ENCODE data around the gene GRHL1. TPM values are rescaled to one million over a fixed set of nuclear protein-coding genes. Genes with fewer than 3 reads are reported as not detected.

Gene GRHL1
- total and polyA plus RNA-seq, 2 donors (not counting 1 experiment from before 2014, with no cell fraction given) = 0.25 to 0.76 TPM

DNA sequence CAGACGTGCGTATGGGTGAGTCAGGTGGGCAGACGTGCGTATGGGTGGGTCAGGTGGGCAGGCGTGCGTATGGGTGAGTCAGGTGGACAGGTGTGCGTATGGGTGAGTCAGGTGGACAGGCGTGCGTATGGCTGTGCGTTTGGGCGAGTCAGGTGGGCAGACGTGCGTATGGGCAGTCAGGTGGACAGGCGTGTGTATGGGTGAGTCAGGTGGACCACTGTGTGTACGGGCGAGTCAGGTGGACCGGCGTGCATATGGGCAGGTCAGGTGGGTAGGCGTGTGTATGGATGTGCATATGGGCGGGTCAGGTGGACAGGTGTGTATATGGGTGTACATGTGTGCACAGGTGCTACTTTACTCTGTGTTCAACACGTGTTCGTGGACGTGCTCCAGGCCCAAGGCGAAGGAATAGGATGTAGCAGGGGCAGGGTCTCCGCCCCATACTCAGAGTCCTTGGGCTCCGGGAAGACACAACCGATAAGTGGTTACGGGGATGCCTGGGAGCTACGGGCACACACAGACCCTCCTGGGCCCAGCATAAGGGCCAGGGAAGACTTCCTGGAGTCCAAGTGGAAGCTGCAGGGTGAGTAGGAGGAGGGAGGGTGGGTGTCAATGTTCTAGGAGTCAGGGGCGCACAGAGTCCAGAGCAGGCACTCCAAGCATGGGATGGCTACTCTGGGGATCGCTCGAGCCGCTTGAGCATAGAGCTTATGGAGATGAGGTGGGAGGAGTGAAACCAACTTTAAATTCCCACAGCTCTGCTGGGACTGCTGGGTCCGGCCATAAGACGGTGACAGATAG, 64.7 kb downstream of the GRHL1 start:
- no peak overlapping the region for H3K4me3 ChIP-seq (ENCODE audit: control extremely low read depth in 1 of 5, extremely low read depth in 1 of 5, insufficient read depth in 1 of 5, low read depth in 2 of 5, low read length in 4 of 5)
- ATAC-seq (ENCODE audit: low read depth) (no peak), DNase-seq (no peak)
- 96% methylated on average over 31 of the region's 35 CpGs for WGBS (ENCODE audit: insufficient coverage)
- no peaks in the 10 kb centered on the region for H3K36me3 ChIP-seq (replicated peaks in 1 of 2; ENCODE audit: control extremely low read depth in 1 of 2, control insufficient read depth in 1 of 2, extremely low read depth in 1 of 2, insufficient read depth in 2 of 2, low read length in 1 of 2)
- no peaks in the 10 kb centered on the region for H4K20me1 ChIP-seq (ENCODE audit: control insufficient read depth, insufficient read depth, low read length, poor library complexity, severe bottlenecking)
- H3K4me1 Mint-ChIP-seq = no peaks in the 10 kb centered on the region
- no peak overlapping the region for H3K4me3 Mint-ChIP-seq
- H3K9me3 ChIP-seq (ENCODE audit: control extremely low read depth in 1 of 3, control insufficient read depth in 2 of 3, insufficient read depth in 1 of 3, low read length in 2 of 3) = peaks cover 0 to 20% (median 0%) of the 10 kb centered on the region in 3 donors
- no peak overlapping the region for H2AFZ ChIP-seq (ENCODE audit: insufficient read depth, low read depth, low read length, poor library complexity, severe bottlenecking)
- H3K27ac Mint-ChIP-seq = no peak overlapping the region
- no peak overlapping the region for H3K4me2 ChIP-seq (replicated peaks; ENCODE audit: low read depth, low read length, poor library complexity, severe bottlenecking)
- H3K27me3 Mint-ChIP-seq = peaks cover 14% of the 10 kb centered on the region
- TF ChIP-seq, protein P1, sequence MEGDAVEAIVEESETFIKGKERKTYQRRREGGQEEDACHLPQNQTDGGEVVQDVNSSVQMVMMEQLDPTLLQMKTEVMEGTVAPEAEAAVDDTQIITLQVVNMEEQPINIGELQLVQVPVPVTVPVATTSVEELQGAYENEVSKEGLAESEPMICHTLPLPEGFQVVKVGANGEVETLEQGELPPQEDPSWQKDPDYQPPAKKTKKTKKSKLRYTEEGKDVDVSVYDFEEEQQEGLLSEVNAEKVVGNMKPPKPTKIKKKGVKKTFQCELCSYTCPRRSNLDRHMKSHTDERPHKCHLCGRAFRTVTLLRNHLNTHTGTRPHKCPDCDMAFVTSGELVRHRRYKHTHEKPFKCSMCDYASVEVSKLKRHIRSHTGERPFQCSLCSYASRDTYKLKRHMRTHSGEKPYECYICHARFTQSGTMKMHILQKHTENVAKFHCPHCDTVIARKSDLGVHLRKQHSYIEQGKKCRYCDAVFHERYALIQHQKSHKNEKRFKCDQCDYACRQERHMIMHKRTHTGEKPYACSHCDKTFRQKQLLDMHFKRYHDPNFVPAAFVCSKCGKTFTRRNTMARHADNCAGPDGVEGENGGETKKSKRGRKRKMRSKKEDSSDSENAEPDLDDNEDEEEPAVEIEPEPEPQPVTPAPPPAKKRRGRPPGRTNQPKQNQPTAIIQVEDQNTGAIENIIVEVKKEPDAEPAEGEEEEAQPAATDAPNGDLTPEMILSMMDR (IDR thresholded peaks at IDR 0.05) = no peak
- no peak for TF ChIP-seq EZH2 (IDR thresholded peaks at IDR 0.05; ENCODE audit: borderline replicate concordance, insufficient read depth, low read depth, low read length, poor library complexity, severe bottlenecking)
- no peaks in the 10 kb centered on the region for H3K4me1 ChIP-seq (ENCODE audit: control insufficient read depth in 2 of 2, insufficient read depth in 2 of 2, low read length in 2 of 2)
- H3K9ac ChIP-seq (ENCODE audit: low read length) = no peak overlapping the region
- H3K27ac ChIP-seq (ENCODE audit: low read length in 2 of 2) = no peak overlapping the region
- POLR2A ChIA-PET = no interaction called here
- CTCF ChIA-PET = no interaction called here
- intact Hi-C loops (cut with micrococcal nuclease) = no loop called here
- peaks cover 2% of the 10 kb centered on the region for H3K9me3 Mint-ChIP-seq (ENCODE audit: insufficient read depth)
- no peaks in the 10 kb centered on the region for H3K79me2 ChIP-seq (ENCODE audit: control insufficient read depth, insufficient read depth, low read length)
- no peaks in the 10 kb centered on the region for H3K27me3 ChIP-seq (replicated peaks in 1 of 4; ENCODE audit: control extremely low read depth in 1 of 4, control insufficient read depth in 3 of 4, insufficient read depth in 4 of 4, low read length in 3 of 4)

DNA sequence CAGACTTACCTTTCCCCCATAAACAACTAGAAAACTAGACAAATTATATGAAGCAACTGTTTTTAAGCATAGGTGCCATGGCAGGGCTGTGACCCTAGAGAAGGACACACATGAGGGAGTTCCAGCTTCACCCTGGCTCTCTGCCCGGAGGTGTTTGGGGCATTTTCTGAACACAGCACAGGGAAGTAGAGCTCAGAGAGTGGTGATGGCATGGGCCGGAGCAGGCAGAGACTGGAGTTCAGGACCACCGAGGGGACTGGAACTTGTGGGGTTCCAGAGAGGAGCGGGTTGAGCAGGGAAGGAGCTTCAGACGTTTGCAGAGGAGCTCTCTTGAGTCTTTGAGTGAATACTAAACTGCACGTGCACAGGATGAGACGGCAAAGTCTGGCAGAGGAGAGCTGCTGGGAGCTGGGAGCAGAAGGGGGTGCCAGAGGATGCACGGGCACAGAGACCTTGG, 65.3 kb downstream of the GRHL1 start:
- 85% methylated on average over 5 of the region's 8 CpGs for WGBS (ENCODE audit: insufficient coverage)

More for the DNA sequence above, 65.3 kb downstream of the GRHL1 start:
- Histone ChIP-seq H2AFZ (ENCODE audit: insufficient read depth, low read depth, low read length, poor library complexity, severe bottlenecking) (no peak overlapping the region), H3K36me3 (replicated peaks in 1 of 2; ENCODE audit: control extremely low read depth in 1 of 2, control insufficient read depth in 1 of 2, extremely low read depth in 1 of 2, insufficient read depth in 2 of 2, low read length in 1 of 2) (no peaks in the 10 kb centered on the region), H3K4me3 (ENCODE audit: control extremely low read depth in 1 of 5, extremely low read depth in 1 of 5, insufficient read depth in 1 of 5, low read depth in 2 of 5, low read length in 4 of 5) (no peak overlapping the region), H3K4me2 (replicated peaks; ENCODE audit: low read depth, low read length, poor library complexity, severe bottlenecking) (no peak overlapping the region), H4K20me1 (ENCODE audit: control insufficient read depth, insufficient read depth, low read length, poor library complexity, severe bottlenecking) (no peaks in the 10 kb centered on the region), H3K79me2 (ENCODE audit: control insufficient read depth, insufficient read depth, low read length) (no peaks in the 10 kb centered on the region), H3K4me1 (ENCODE audit: control insufficient read depth in 2 of 2, insufficient read depth in 2 of 2, low read length in 2 of 2) (no peaks in the 10 kb centered on the region), H3K9ac (ENCODE audit: low read length) (no peak overlapping the region), H3K27ac (ENCODE audit: low read length in 2 of 2) (no peak overlapping the region), H3K9me3 (ENCODE audit: control extremely low read depth in 1 of 3, control insufficient read depth in 2 of 3, insufficient read depth in 1 of 3, low read length in 2 of 3) (peaks cover 0 to 20% (median 0%) of the 10 kb centered on the region in 3 donors), H3K27me3 (replicated peaks in 1 of 4; ENCODE audit: control extremely low read depth in 1 of 4, control insufficient read depth in 3 of 4, insufficient read depth in 4 of 4, low read length in 3 of 4) (no peaks in the 10 kb centered on the region)
- H3K27ac Mint-ChIP-seq = no peak overlapping the region
- peaks cover 14% of the 10 kb centered on the region for H3K27me3 Mint-ChIP-seq
- TF ChIP-seq, protein P1 (IDR thresholded peaks at IDR 0.05) = no peak
- no peak for TF ChIP-seq EZH2 (IDR thresholded peaks at IDR 0.05; ENCODE audit: borderline replicate concordance, insufficient read depth, low read depth, low read length, poor library complexity, severe bottlenecking)
- intact Hi-C loops (cut with micrococcal nuclease) = no loop called here
- CTCF ChIA-PET = interaction anchor here (1.5 kb wide), 1 partner anchor 31 kb away, joined by 4 read pairs; no protein-coding TSS in a partner anchor
- H3K9me3 Mint-ChIP-seq (ENCODE audit: insufficient read depth) = peaks cover 2% of the 10 kb centered on the region
- H3K4me3 Mint-ChIP-seq = no peak overlapping the region
- POLR2A ChIA-PET = no interaction called here
- ATAC-seq (ENCODE audit: low read depth) (no peak), DNase-seq (no peak)
- H3K4me1 Mint-ChIP-seq = no peaks in the 10 kb centered on the region
